ENCODE measurements around the gene SPTBN1.
"Not testable (repeated sequence)": the region's sequence is repeated elsewhere in the genome, so short reads cannot be mapped to it uniquely, and the experiment has no call there.

SPTBN1 gene

GRCh38 chr2:54681416-54681815 is 225.3 kb downstream of the SPTBN1 start:
- Histone ChIP-seq H3K4me1 (ENCODE audit: control insufficient read depth in 2 of 2, insufficient read depth in 2 of 2, low read length in 2 of 2) (no peaks in the 10 kb centered on the region), H3K9me3 (ENCODE audit: control insufficient read depth in 2 of 2, low read length in 2 of 2) (no peaks in the 10 kb centered on the region)

DNA sequence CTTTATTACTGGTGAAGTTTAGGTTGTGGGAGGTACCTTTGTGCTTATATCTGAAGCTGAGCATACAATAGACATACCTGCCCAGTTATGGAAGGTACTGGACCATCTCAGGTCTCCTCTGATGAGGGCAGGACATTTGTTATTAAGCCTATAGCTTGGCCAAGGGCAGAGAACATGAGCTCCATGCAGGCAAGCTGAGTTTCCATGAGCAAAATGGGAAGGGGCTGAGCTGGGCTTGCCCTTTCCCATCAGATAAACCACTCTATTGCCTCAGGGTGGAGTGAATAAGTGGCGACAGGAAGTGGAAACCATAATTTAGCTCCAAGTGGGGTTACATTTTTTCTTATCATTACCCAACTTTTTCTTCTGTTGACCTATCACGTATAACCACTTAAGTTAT is 227.5 kb downstream of the SPTBN1 start:
- Histone ChIP-seq H3K27me3 (ENCODE audit: control insufficient read depth in 2 of 2, insufficient read depth in 2 of 2, low read length in 2 of 2) (no peaks in the 10 kb centered on the region), H3K36me3 (ENCODE audit: control insufficient read depth in 2 of 2, insufficient read depth in 2 of 2, low read length in 2 of 2) (no peaks in the 10 kb centered on the region), H3K27ac (ENCODE audit: low read depth in 2 of 2, low read length in 2 of 2) (no peak overlapping the region), H3K9ac (ENCODE audit: low read depth in 1 of 2, low read length in 2 of 2) (no peak overlapping the region), H3K4me3 (ENCODE audit: low read length in 2 of 2) (no peak overlapping the region), H3K4me1 (ENCODE audit: control insufficient read depth in 2 of 2, insufficient read depth in 2 of 2, low read length in 2 of 2) (no peaks in the 10 kb centered on the region), H3K9me3 (ENCODE audit: control insufficient read depth in 2 of 2, low read length in 2 of 2) (no peaks in the 10 kb centered on the region)

More at GRCh38 chr2:54681416-54681815, 225.3 kb downstream of the SPTBN1 start:
- H3K27ac ChIP-seq (ENCODE audit: low read depth in 2 of 2, low read length in 2 of 2): no peak overlapping the region
- H3K4me3 ChIP-seq (ENCODE audit: low read length in 2 of 2): no peak overlapping the region
- H3K9ac ChIP-seq (ENCODE audit: low read depth in 1 of 2, low read length in 2 of 2): no peak overlapping the region
- no peaks in the 10 kb centered on the region for H3K36me3 ChIP-seq (ENCODE audit: control insufficient read depth in 2 of 2, insufficient read depth in 2 of 2, low read length in 2 of 2)
- no peaks in the 10 kb centered on the region for H3K27me3 ChIP-seq (ENCODE audit: control insufficient read depth in 2 of 2, insufficient read depth in 2 of 2, low read length in 2 of 2)

DNA sequence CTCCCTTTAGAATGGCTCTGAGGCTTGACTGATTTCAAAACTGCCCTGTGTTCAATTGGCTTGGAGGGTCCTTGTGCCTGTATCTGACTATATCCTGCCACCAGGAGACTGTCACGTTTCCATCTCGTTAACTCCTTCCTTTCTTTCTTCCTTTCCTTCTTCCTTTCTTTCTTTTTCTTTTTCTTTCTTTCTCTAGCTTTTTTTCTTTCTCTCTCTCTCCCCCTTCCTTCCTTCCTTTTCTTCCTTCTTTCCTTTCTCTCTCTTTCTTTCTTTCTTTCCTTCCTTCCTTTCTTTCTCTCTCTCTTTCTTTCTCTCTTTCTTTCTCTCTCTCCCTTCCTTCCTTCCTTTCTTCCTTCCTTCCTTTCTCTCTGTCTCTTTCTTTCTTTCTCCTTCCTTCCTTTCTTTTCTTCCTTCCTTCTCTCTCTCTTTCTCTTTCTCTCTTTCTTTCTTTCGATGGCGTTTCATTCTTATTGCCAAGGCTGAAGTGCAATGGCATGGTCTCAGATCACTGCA is 229.2 kb downstream of the SPTBN1 start:
- Histone ChIP-seq H3K9me3 (ENCODE audit: control insufficient read depth in 2 of 2, low read length in 2 of 2) (no peaks in the 10 kb centered on the region), H3K27ac (ENCODE audit: low read depth in 2 of 2, low read length in 2 of 2) (no peak overlapping the region), H3K36me3 (ENCODE audit: control insufficient read depth in 2 of 2, insufficient read depth in 2 of 2, low read length in 2 of 2) (no peaks in the 10 kb centered on the region), H3K9ac (ENCODE audit: low read depth in 1 of 2, low read length in 2 of 2) (no peak overlapping the region), H3K4me3 (ENCODE audit: low read length in 2 of 2) (no peak overlapping the region), H3K4me1 (ENCODE audit: control insufficient read depth in 2 of 2, insufficient read depth in 2 of 2, low read length in 2 of 2) (no peaks in the 10 kb centered on the region), H3K27me3 (ENCODE audit: control insufficient read depth in 2 of 2, insufficient read depth in 2 of 2, low read length in 2 of 2) (no peaks in the 10 kb centered on the region)

- H3K4me1 ChIP-seq (ENCODE audit: control insufficient read depth in 2 of 2, insufficient read depth in 2 of 2, low read length in 2 of 2): no peaks in the 10 kb centered on the region
- no peak overlapping the region for H3K9ac ChIP-seq (ENCODE audit: low read depth in 1 of 2, low read length in 2 of 2)
- no peaks in the 10 kb centered on the region for H3K36me3 ChIP-seq (ENCODE audit: control insufficient read depth in 2 of 2, insufficient read depth in 2 of 2, low read length in 2 of 2)
- no peaks in the 10 kb centered on the region for H3K9me3 ChIP-seq (ENCODE audit: control insufficient read depth in 2 of 2, low read length in 2 of 2)
- no peak overlapping the region for H3K4me3 ChIP-seq (ENCODE audit: low read length in 2 of 2)
- H3K27ac ChIP-seq (ENCODE audit: low read depth in 2 of 2, low read length in 2 of 2): no peak overlapping the region
- H3K27me3 ChIP-seq (ENCODE audit: control insufficient read depth in 2 of 2, insufficient read depth in 2 of 2, low read length in 2 of 2): no peaks in the 10 kb centered on the region
Observed at GRCh38 chr2:54687595-54688152, 231.5 kb downstream of the SPTBN1 start.

GRCh38 chr2:54691445-54692135 is 235.5 kb downstream of the SPTBN1 start:
- Histone ChIP-seq H3K9me3 (ENCODE audit: control insufficient read depth in 2 of 2, low read length in 2 of 2) (no peaks in the 10 kb centered on the region), H3K9ac (ENCODE audit: low read depth in 1 of 2, low read length in 2 of 2) (no peak overlapping the region), H3K4me1 (ENCODE audit: control insufficient read depth in 2 of 2, insufficient read depth in 2 of 2, low read length in 2 of 2) (no peaks in the 10 kb centered on the region), H3K27me3 (ENCODE audit: control insufficient read depth in 2 of 2, insufficient read depth in 2 of 2, low read length in 2 of 2) (no peaks in the 10 kb centered on the region), H3K4me3 (ENCODE audit: low read length in 2 of 2) (no peak overlapping the region), H3K27ac (ENCODE audit: low read depth in 2 of 2, low read length in 2 of 2) (no peak overlapping the region), H3K36me3 (ENCODE audit: control insufficient read depth in 2 of 2, insufficient read depth in 2 of 2, low read length in 2 of 2) (no peaks in the 10 kb centered on the region)

DNA sequence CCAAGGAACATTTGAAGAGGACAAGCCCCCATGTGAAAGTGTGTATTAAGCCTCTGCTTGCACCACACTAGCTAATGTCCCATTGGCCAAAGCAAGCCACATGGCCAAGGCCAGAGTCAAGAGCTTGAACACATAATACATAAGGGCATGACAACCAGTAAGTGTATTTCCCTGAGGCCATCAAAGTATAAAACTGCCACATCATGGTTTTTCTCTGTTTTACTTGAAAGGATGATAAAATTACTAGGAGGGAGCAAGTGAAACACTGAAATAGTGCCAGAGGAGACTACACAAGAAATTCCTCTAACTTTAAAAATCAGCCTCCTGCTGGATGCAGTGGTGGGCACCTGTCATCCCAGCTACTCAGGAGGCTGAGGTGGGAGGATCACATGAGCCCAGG is 236.4 kb downstream of the SPTBN1 start:
- Histone ChIP-seq H3K4me1 (ENCODE audit: control insufficient read depth in 2 of 2, insufficient read depth in 2 of 2, low read length in 2 of 2) (no peaks in the 10 kb centered on the region), H3K27ac (ENCODE audit: low read depth in 2 of 2, low read length in 2 of 2) (no peak overlapping the region), H3K4me3 (ENCODE audit: low read length in 2 of 2) (no peak overlapping the region), H3K9me3 (ENCODE audit: control insufficient read depth in 2 of 2, low read length in 2 of 2) (no peaks in the 10 kb centered on the region), H3K36me3 (ENCODE audit: control insufficient read depth in 2 of 2, insufficient read depth in 2 of 2, low read length in 2 of 2) (no peaks in the 10 kb centered on the region), H3K9ac (ENCODE audit: low read depth in 1 of 2, low read length in 2 of 2) (no peak overlapping the region), H3K27me3 (ENCODE audit: control insufficient read depth in 2 of 2, insufficient read depth in 2 of 2, low read length in 2 of 2) (no peaks in the 10 kb centered on the region)

GRCh38 chr2:54695378-54695777 is 239.3 kb downstream of the SPTBN1 start:
- Histone ChIP-seq H3K9me3 (ENCODE audit: control insufficient read depth in 2 of 2, low read length in 2 of 2) (no peaks in the 10 kb centered on the region), H3K27me3 (ENCODE audit: control insufficient read depth in 2 of 2, insufficient read depth in 2 of 2, low read length in 2 of 2) (no peaks in the 10 kb centered on the region), H3K4me1 (ENCODE audit: control insufficient read depth in 2 of 2, insufficient read depth in 2 of 2, low read length in 2 of 2) (no peaks in the 10 kb centered on the region), H3K27ac (ENCODE audit: low read depth in 2 of 2, low read length in 2 of 2) (no peak overlapping the region), H3K4me3 (ENCODE audit: low read length in 2 of 2) (no peak overlapping the region), H3K36me3 (ENCODE audit: control insufficient read depth in 2 of 2, insufficient read depth in 2 of 2, low read length in 2 of 2) (no peaks in the 10 kb centered on the region), H3K9ac (ENCODE audit: low read depth in 1 of 2, low read length in 2 of 2) (no peak overlapping the region)

- H3K27ac ChIP-seq (ENCODE audit: low read depth in 2 of 2, low read length in 2 of 2): no peak overlapping the region
- no peaks in the 10 kb centered on the region for H3K27me3 ChIP-seq (ENCODE audit: control insufficient read depth in 2 of 2, insufficient read depth in 2 of 2, low read length in 2 of 2)
- no peak overlapping the region for H3K4me3 ChIP-seq (ENCODE audit: low read length in 2 of 2)
- no peaks in the 10 kb centered on the region for H3K4me1 ChIP-seq (ENCODE audit: control insufficient read depth in 2 of 2, insufficient read depth in 2 of 2, low read length in 2 of 2)
- no peaks in the 10 kb centered on the region for H3K36me3 ChIP-seq (ENCODE audit: control insufficient read depth in 2 of 2, insufficient read depth in 2 of 2, low read length in 2 of 2)
- no peak overlapping the region for H3K9ac ChIP-seq (ENCODE audit: low read depth in 1 of 2, low read length in 2 of 2)
- no peaks in the 10 kb centered on the region for H3K9me3 ChIP-seq (ENCODE audit: control insufficient read depth in 2 of 2, low read length in 2 of 2)
Observed at GRCh38 chr2:54697934-54698333, 241.8 kb downstream of the SPTBN1 start.

- not testable (repeated sequence) for H3K9me3 ChIP-seq (ENCODE audit: control insufficient read depth in 2 of 2, low read length in 2 of 2); H3K36me3 ChIP-seq (ENCODE audit: control insufficient read depth in 2 of 2, insufficient read depth in 2 of 2, low read length in 2 of 2); H3K9ac ChIP-seq (ENCODE audit: low read depth in 1 of 2, low read length in 2 of 2); H3K27ac ChIP-seq (ENCODE audit: low read depth in 2 of 2, low read length in 2 of 2); H3K4me1 ChIP-seq (ENCODE audit: control insufficient read depth in 2 of 2, insufficient read depth in 2 of 2, low read length in 2 of 2); H3K27me3 ChIP-seq (ENCODE audit: control insufficient read depth in 2 of 2, insufficient read depth in 2 of 2, low read length in 2 of 2); H3K4me3 ChIP-seq (ENCODE audit: low read length in 2 of 2)
Observed at GRCh38 chr2:54698926-54699325, 242.8 kb downstream of the SPTBN1 start.

DNA sequence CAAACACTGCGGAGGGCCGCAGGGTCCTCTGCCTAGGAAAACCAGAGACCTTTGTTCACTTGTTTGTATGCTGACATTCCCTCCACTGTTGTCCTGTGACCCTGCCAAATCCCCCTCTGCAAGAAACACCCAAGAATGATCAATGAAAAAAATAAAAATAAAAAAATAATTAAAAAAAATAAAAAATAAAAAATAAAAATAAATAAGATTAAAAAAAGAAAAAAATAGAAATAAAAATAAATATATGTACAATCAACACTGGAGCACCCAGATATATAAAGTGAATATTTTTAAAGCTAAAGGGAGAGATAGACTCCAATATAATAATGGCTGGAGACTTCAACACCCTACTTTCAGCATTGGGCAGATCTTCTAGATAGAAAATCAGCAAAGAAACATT is 243.5 kb downstream of the SPTBN1 start:
- Histone ChIP-seq H3K27ac (ENCODE audit: low read depth in 2 of 2, low read length in 2 of 2) (no peak overlapping the region), H3K4me3 (ENCODE audit: low read length in 2 of 2) (no peak overlapping the region), H3K4me1 (ENCODE audit: control insufficient read depth in 2 of 2, insufficient read depth in 2 of 2, low read length in 2 of 2) (no peaks in the 10 kb centered on the region), H3K27me3 (ENCODE audit: control insufficient read depth in 2 of 2, insufficient read depth in 2 of 2, low read length in 2 of 2) (no peaks in the 10 kb centered on the region), H3K9ac (ENCODE audit: low read depth in 1 of 2, low read length in 2 of 2) (no peak overlapping the region), H3K36me3 (ENCODE audit: control insufficient read depth in 2 of 2, insufficient read depth in 2 of 2, low read length in 2 of 2) (no peaks in the 10 kb centered on the region), H3K9me3 (ENCODE audit: control insufficient read depth in 2 of 2, low read length in 2 of 2) (no peaks in the 10 kb centered on the region)

Data from mucosa of rectum (tissue), 2 donors.